ENCODE data around the gene OBP2B.
"Not testable (repeated sequence)": the region's sequence is repeated elsewhere in the genome, so short reads cannot be mapped to it uniquely, and the experiment has no call there.

Gene OBP2B

DNA sequence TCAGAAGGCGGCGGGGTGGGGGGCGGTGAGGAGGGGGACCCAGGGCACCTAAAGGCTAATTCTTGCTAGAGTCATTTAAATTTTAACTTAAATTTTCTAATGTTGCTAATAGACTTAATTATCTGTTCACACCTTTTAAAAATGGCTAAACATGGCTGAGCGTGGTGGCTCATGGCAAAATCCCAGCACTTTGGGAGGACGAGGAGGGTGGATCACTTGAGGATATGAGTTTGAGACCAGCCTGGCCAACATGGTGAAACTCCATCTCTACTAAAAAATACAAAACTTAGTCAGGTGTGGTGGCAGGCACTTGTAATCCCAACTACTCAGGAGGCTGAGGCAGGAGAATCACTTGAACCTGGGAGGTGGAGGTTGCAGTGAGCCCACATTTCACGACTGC is 42.2 kb upstream of the OBP2B start:
- not testable (repeated sequence) for H3K36me3 ChIP-seq (ENCODE audit: control insufficient read depth, insufficient read depth, low read length); H3K27ac ChIP-seq (ENCODE audit: low read depth, low read length); H3K9me3 ChIP-seq (ENCODE audit: control insufficient read depth, insufficient read depth, low read length); H3K9ac ChIP-seq (ENCODE audit: low read depth, low read length); H3K4me3 ChIP-seq (ENCODE audit: low read depth, low read length); H3K4me1 ChIP-seq (ENCODE audit: control insufficient read depth, insufficient read depth, low read length); H3K27me3 ChIP-seq (ENCODE audit: control insufficient read depth, insufficient read depth, low read length)

DNA sequence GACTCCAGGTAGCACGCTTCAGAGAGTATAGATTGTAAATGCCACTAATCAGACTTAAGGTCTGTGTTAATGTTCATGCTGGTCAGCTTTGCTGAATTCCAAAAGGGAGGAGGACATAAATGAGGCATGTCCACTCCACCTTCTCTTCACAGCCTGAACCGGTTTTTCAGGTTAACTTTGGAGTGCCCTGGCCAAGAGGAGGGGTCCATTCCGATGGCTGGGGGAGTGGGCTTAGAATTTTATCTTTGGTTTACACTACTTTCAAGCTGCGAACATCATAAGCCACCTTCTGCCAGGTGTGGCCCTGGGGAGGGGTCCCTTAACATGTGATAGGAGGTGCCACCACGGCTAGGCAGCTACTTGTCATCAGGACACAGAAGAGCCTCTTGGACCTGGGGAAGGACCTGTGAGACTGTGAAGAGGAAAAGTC is 41.7 kb upstream of the OBP2B start:
- no peak overlapping the region for H3K9ac ChIP-seq (ENCODE audit: low read depth, low read length)
- no peak overlapping the region for H3K27ac ChIP-seq (ENCODE audit: low read depth, low read length)
- no peaks in the 10 kb centered on the region for H3K27me3 ChIP-seq (ENCODE audit: control insufficient read depth, insufficient read depth, low read length)

GRCh38 chr9:133249337-133249736 is 40.3 kb upstream of the OBP2B start:
- no peak overlapping the region for H3K4me3 ChIP-seq (ENCODE audit: low read depth, low read length)
- H3K9ac ChIP-seq (ENCODE audit: low read depth, low read length) = no peak overlapping the region
- no peak overlapping the region for H3K27ac ChIP-seq (ENCODE audit: low read depth, low read length)
- H3K9me3 ChIP-seq (ENCODE audit: control insufficient read depth, insufficient read depth, low read length) = no peaks in the 10 kb centered on the region
- H3K4me1 ChIP-seq (ENCODE audit: control insufficient read depth, insufficient read depth, low read length) = no peaks in the 10 kb centered on the region
- H3K36me3 ChIP-seq (ENCODE audit: control insufficient read depth, insufficient read depth, low read length) = no peaks in the 10 kb centered on the region
- H3K27me3 ChIP-seq (ENCODE audit: control insufficient read depth, insufficient read depth, low read length) = no peaks in the 10 kb centered on the region; the same call in 1 of the 2 replicates

More for the DNA sequence above, 41.7 kb upstream of the OBP2B start:
- Histone ChIP-seq H3K36me3 (ENCODE audit: control insufficient read depth, insufficient read depth, low read length) (no peaks in the 10 kb centered on the region), H3K9me3 (ENCODE audit: control insufficient read depth, insufficient read depth, low read length) (no peaks in the 10 kb centered on the region), H3K4me3 (ENCODE audit: low read depth, low read length) (no peak overlapping the region), H3K4me1 (ENCODE audit: control insufficient read depth, insufficient read depth, low read length) (no peaks in the 10 kb centered on the region)

- Histone ChIP-seq H3K9ac (ENCODE audit: low read depth, low read length) (no peak overlapping the region), H3K4me1 (ENCODE audit: control insufficient read depth, insufficient read depth, low read length) (no peaks in the 10 kb centered on the region), H3K36me3 (ENCODE audit: control insufficient read depth, insufficient read depth, low read length) (no peaks in the 10 kb centered on the region), H3K4me3 (ENCODE audit: low read depth, low read length) (no peak overlapping the region), H3K27me3 (ENCODE audit: control insufficient read depth, insufficient read depth, low read length) (no peaks in the 10 kb centered on the region; the same call in 1 of the 2 replicates), H3K9me3 (ENCODE audit: control insufficient read depth, insufficient read depth, low read length) (no peaks in the 10 kb centered on the region), H3K27ac (ENCODE audit: low read depth, low read length) (no peak overlapping the region)
Measured at GRCh38 chr9:133248726-133249295, 39.8 kb upstream of the OBP2B start.

GRCh38 chr9:133247632-133248031 is 38.6 kb upstream of the OBP2B start:
- Histone ChIP-seq H3K27me3 (ENCODE audit: control insufficient read depth, insufficient read depth, low read length) (no peaks in the 10 kb centered on the region; the same call in 1 of the 2 replicates), H3K27ac (ENCODE audit: low read depth, low read length) (no peak overlapping the region), H3K4me1 (ENCODE audit: control insufficient read depth, insufficient read depth, low read length) (no peaks in the 10 kb centered on the region), H3K9ac (ENCODE audit: low read depth, low read length) (no peak overlapping the region), H3K4me3 (ENCODE audit: low read depth, low read length) (no peak overlapping the region), H3K36me3 (ENCODE audit: control insufficient read depth, insufficient read depth, low read length) (no peaks in the 10 kb centered on the region), H3K9me3 (ENCODE audit: control insufficient read depth, insufficient read depth, low read length) (no peaks in the 10 kb centered on the region)

- H3K27ac ChIP-seq (ENCODE audit: low read depth, low read length) = no peak overlapping the region
- H3K4me1 ChIP-seq (ENCODE audit: control insufficient read depth, insufficient read depth, low read length) = no peaks in the 10 kb centered on the region
- H3K9me3 ChIP-seq (ENCODE audit: control insufficient read depth, insufficient read depth, low read length) = no peaks in the 10 kb centered on the region
- no peaks in the 10 kb centered on the region for H3K36me3 ChIP-seq (ENCODE audit: control insufficient read depth, insufficient read depth, low read length)
- no peaks in the 10 kb centered on the region; the same call in 1 of the 2 replicates for H3K27me3 ChIP-seq (ENCODE audit: control insufficient read depth, insufficient read depth, low read length)
- H3K9ac ChIP-seq (ENCODE audit: low read depth, low read length) = no peak overlapping the region
- no peak overlapping the region for H3K4me3 ChIP-seq (ENCODE audit: low read depth, low read length)
Measured at GRCh38 chr9:133246991-133247390, 37.9 kb upstream of the OBP2B start.

- H3K9ac ChIP-seq (ENCODE audit: low read depth, low read length) = no peak overlapping the region
- no peak overlapping the region for H3K4me3 ChIP-seq (ENCODE audit: low read depth, low read length)
- no peak overlapping the region for H3K27ac ChIP-seq (ENCODE audit: low read depth, low read length)
- H3K4me1 ChIP-seq (ENCODE audit: control insufficient read depth, insufficient read depth, low read length) = no peaks in the 10 kb centered on the region
- no peaks in the 10 kb centered on the region for H3K36me3 ChIP-seq (ENCODE audit: control insufficient read depth, insufficient read depth, low read length)
- H3K27me3 ChIP-seq (ENCODE audit: control insufficient read depth, insufficient read depth, low read length) = no peaks in the 10 kb centered on the region; the same call in 1 of the 2 replicates
- no peaks in the 10 kb centered on the region for H3K9me3 ChIP-seq (ENCODE audit: control insufficient read depth, insufficient read depth, low read length)
Measured at GRCh38 chr9:133246562-133246961, 37.5 kb upstream of the OBP2B start.

DNA sequence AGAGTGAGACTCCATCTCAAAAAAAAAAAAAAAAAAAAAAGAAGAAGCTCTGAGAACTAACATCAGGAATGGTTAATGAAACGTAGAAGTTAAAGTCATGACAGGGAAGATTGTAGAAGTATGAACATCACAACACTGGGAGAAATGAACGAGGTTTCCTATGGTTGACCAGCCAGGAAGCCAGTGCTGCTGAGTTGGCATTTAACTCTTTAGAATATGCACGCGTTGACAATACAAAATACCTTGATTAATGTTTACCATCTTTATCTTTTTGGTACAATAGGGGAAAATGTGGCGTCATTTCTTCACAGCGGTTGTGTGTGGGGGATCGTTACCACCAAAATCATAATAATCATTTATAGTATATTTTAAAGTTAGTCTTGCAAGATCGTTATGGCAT is 33.9 kb upstream of the OBP2B start:
- Histone ChIP-seq H3K4me3 (ENCODE audit: low read depth, low read length) (no peak overlapping the region), H3K36me3 (ENCODE audit: control insufficient read depth, insufficient read depth, low read length) (no peaks in the 10 kb centered on the region), H3K27me3 (ENCODE audit: control insufficient read depth, insufficient read depth, low read length) (peaks cover 2% of the 10 kb centered on the region; the same call in 1 of the 2 replicates), H3K9ac (ENCODE audit: low read depth, low read length) (no peak overlapping the region), H3K4me1 (ENCODE audit: control insufficient read depth, insufficient read depth, low read length) (no peaks in the 10 kb centered on the region), H3K9me3 (ENCODE audit: control insufficient read depth, insufficient read depth, low read length) (no peaks in the 10 kb centered on the region), H3K27ac (ENCODE audit: low read depth, low read length) (no peak overlapping the region)

DNA sequence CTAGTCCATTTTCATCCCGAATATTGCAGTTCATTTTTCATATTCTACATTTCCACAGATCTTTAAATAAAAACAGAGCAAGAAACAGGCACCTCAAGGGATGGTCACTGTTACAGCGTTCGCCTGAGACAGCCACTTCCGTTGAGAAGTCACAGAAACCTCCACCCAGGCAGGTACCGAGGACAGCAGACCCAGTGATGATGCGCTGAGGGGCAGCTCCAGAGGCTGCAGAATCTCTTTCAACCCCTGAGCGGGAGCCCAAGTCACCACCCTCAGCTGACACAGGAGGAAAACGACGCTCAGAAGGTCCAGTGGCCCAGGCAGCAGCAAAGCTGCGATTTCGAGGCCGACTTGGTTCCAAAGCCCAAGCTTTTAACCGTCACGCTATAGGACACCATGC is 33.2 kb upstream of the OBP2B start:
- Histone ChIP-seq H3K27ac (ENCODE audit: low read depth, low read length) (no peak overlapping the region), H3K27me3 (ENCODE audit: control insufficient read depth, insufficient read depth, low read length) (peaks cover 10% of the 10 kb centered on the region; the same call in 1 of the 2 replicates), H3K36me3 (ENCODE audit: control insufficient read depth, insufficient read depth, low read length) (no peaks in the 10 kb centered on the region), H3K4me1 (ENCODE audit: control insufficient read depth, insufficient read depth, low read length) (no peaks in the 10 kb centered on the region), H3K9me3 (ENCODE audit: control insufficient read depth, insufficient read depth, low read length) (no peaks in the 10 kb centered on the region), H3K4me3 (ENCODE audit: low read depth, low read length) (no peak overlapping the region), H3K9ac (ENCODE audit: low read depth, low read length) (no peak overlapping the region)

GRCh38 chr9:133239533-133240090 is 30.6 kb upstream of the OBP2B start:
- Histone ChIP-seq H3K9me3 (ENCODE audit: control insufficient read depth, insufficient read depth, low read length) (no peaks in the 10 kb centered on the region), H3K36me3 (ENCODE audit: control insufficient read depth, insufficient read depth, low read length) (no peaks in the 10 kb centered on the region), H3K9ac (ENCODE audit: low read depth, low read length) (no peak overlapping the region), H3K27ac (ENCODE audit: low read depth, low read length) (no peak overlapping the region), H3K27me3 (ENCODE audit: control insufficient read depth, insufficient read depth, low read length) (peaks cover 17% of the 10 kb centered on the region), H3K4me1 (ENCODE audit: control insufficient read depth, insufficient read depth, low read length) (no peaks in the 10 kb centered on the region), H3K4me3 (ENCODE audit: low read depth, low read length) (no peak overlapping the region)

DNA sequence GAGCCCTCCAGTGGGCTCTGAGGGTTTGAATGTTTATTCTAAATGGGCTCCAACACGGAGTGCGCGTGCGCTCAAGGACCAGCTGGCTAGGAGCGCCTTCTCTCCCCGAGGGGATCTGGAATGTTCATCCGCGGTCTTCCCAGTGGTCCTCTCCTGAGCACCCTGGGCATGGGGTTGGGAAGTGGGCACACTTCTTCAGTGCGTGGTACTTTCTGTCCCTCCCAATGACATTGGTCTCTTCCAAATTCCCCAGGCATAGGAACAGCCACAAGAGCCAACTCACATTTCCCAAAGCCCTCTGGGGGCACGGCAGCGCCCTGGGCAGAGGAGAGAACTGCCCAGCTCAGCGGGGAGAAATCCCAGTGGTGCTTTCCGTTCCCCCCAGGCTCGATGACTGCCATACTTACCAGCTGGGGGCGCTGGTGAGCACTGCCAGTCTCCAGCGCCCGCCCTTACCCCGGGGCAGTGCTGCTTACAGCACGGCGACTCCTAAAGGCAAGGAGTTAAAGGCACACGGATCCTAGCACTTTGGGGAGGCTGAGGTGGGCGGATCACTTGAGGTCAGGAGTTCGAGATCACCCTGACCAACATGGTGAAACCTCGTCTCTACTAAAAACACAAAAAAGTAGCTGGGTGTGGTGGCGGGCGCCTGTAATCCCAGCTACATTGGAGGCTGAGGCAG is 29.9 kb upstream of the OBP2B start:
- Histone ChIP-seq H3K27me3 (ENCODE audit: control insufficient read depth, insufficient read depth, low read length) (peaks cover 17% of the 10 kb centered on the region), H3K27ac (ENCODE audit: low read depth, low read length) (peak overlapping the region; percentile 88), H3K9ac (ENCODE audit: low read depth, low read length) (no peak overlapping the region)

More for the DNA sequence above, 29.9 kb upstream of the OBP2B start:
- Histone ChIP-seq H3K4me1 (ENCODE audit: control insufficient read depth, insufficient read depth, low read length) (no peaks in the 10 kb centered on the region), H3K9me3 (ENCODE audit: control insufficient read depth, insufficient read depth, low read length) (no peaks in the 10 kb centered on the region), H3K4me3 (ENCODE audit: low read depth, low read length) (peak overlapping the region; percentile 70), H3K36me3 (ENCODE audit: control insufficient read depth, insufficient read depth, low read length) (no peaks in the 10 kb centered on the region)
